HG02642 (cell line): ENCODE results near the gene FUT4.
"Not testable (repeated sequence)": the region's sequence is repeated elsewhere in the genome, so short reads cannot be mapped to it uniquely, and the experiment has no call there.

Source experiments
- ATAC-seq: cut with Tn5 transposase; IDR thresholded peaks from one replicate; pipeline ENCODE4 v1.9.1; 2021; ENCODE audit warnings: mild to moderate bottlenecking; ENCODE audit not compliant: unreplicated experiment, poor library complexity

Gene FUT4

GRCh38 chr11:94528551-94528950 is 15.2 kb upstream of the FUT4 start:
- ATAC-seq, result no peak

GRCh38 chr11:94532211-94532610 is 11.5 kb upstream of the FUT4 start:
- ATAC-seq, result no peak

GRCh38 chr11:94533206-94533605 is 10.5 kb upstream of the FUT4 start:
- no peak for ATAC-seq

GRCh38 chr11:94533696-94534630 is 9.8 kb upstream of the FUT4 start:
- no peak for ATAC-seq

GRCh38 chr11:94536386-94536785 is 7.3 kb upstream of the FUT4 start:
- ATAC-seq, result no peak

GRCh38 chr11:94537031-94537600 is 6.6 kb upstream of the FUT4 start:
- ATAC-seq, result no peak

- no peak for ATAC-seq
These were observed 4.3 kb upstream of the FUT4 start for GRCh38 chr11:94539420-94539819.

GRCh38 chr11:94544646-94545263 is 1.0 kb downstream of the FUT4 start:
- no peak for ATAC-seq

- ATAC-seq, result no peak
These were observed 1.8 kb downstream of the FUT4 start for GRCh38 chr11:94545264-94546161.

GRCh38 chr11:94546162-94546470 is 2.4 kb downstream of the FUT4 start:
- no peak for ATAC-seq

GRCh38 chr11:94546886-94547285 is 3.2 kb downstream of the FUT4 start:
- no peak for ATAC-seq

- no peak for ATAC-seq
These were observed 5.4 kb downstream of the FUT4 start for GRCh38 chr11:94549146-94549545.

GRCh38 chr11:94550513-94550912 is 6.8 kb downstream of the FUT4 start:
- peak; percentile 38 for ATAC-seq

GRCh38 chr11:94553938-94554337 is 10.2 kb downstream of the FUT4 start:
- ATAC-seq, result no peak

- ATAC-seq, result not testable (repeated sequence)
These were observed 12.1 kb downstream of the FUT4 start for GRCh38 chr11:94555752-94556329.

- no peak for ATAC-seq
These were observed 13.7 kb downstream of the FUT4 start for GRCh38 chr11:94557421-94557820.

GRCh38 chr11:94557992-94558391 is 14.3 kb downstream of the FUT4 start:
- no peak for ATAC-seq

GRCh38 chr11:94558468-94558867 is 14.7 kb downstream of the FUT4 start:
- ATAC-seq, result no peak

GRCh38 chr11:94558932-94559331 is 15.2 kb downstream of the FUT4 start:
- ATAC-seq, result no peak

- no peak for ATAC-seq
These were observed 15.6 kb downstream of the FUT4 start for GRCh38 chr11:94559361-94559760.
